Ovary (tissue), 1 donor: Measurements from ENCODE around the gene IFI30.

ENCODE experiments used
- EP300 ChIP-seq: sonication (generic); formaldehyde crosslinking; IDR thresholded peaks from one replicate; pipeline ENCODE4 v1.6.1; 2017; ENCODE audit warnings: antibody characterized with exemption
- POLR2A ChIP-seq: fragments of 450-650 bp; IDR thresholded peaks from one replicate; pipeline ENCODE4 v1.6.1; 2017; ENCODE audit warnings: antibody characterized with exemption, mild to moderate bottlenecking, moderate library complexity

DNA sequence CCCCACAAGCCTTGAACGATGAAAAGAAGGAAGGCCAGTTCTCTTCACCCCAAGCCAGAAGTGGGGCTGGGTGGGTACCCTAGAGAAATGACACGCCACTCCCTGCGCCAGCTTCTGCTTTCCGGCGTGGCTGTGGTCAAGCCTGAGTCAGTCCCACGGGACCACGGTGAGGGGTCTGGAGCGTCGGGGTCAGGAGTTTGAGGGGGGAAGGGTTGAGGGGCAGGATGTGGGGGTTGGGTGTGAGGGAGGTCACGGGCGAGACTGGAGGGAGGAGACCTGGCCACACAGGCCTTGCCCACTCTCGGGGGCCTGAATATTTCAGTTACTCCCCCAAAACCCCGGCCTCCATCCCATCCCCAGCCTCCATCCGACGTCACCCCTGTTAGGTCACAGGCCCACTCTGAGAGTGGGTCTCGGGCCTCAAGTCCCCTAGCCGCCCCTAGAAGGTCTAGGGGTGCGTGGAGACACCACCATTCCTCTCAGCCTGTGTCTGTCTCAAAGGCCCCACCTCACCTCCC lies 500 bp upstream of the IFI30 start:
- TF ChIP-seq POLR2A (no peak), EP300 (no peak)
